Keratinocyte (primary cell): ENCODE data around the gene RASAL2. TPM values are rescaled to one million over a fixed set of nuclear protein-coding genes. Genes with fewer than 3 reads are reported as not detected.
A peak's percentile ranks its signal among the peaks of the same experiment; 100 is the strongest.

Experiments
- DNase-seq: peaks from one replicate; pipeline ENCODE4 v3.0.0-alpha.2; 2011; ENCODE audit warnings: low read depth, missing footprints, low spot score
- FAIRE-seq: peaks from 2 replicates; lab custom pipeline; 2011; peaks lifted over from hg19 to GRCh38; lab: Jason Lieb, UNC
- H2AFZ ChIP-seq: 2 replicates; pipeline ENCODE4 v1.6.0; 2012; ENCODE audit warnings: low read length, control low read depth, inconsistent platforms; ENCODE audit not compliant: control insufficient read depth
- H3K27ac ChIP-seq: 2 replicates; pipeline ENCODE4 v1.5.1; 2011; ENCODE audit warnings: low read length; ENCODE audit not compliant: control insufficient read depth, insufficient read depth
- H3K27me3 ChIP-seq: 3 replicates; pipeline ENCODE4 v1.6.0; 2011; ENCODE audit warnings: low read length; ENCODE audit not compliant: control insufficient read depth, insufficient read depth; ENCODE audit errors: extremely low read depth
- H3K36me3 ChIP-seq, 2 experiments: 2 replicates in 1 of 2; 3 replicates in 1 of 2; pipeline ENCODE4 v1.5.1; 2011; ENCODE audit warnings: low read length in 2 of 2, mild to moderate bottlenecking in 1 of 2; ENCODE audit not compliant: control insufficient read depth in 2 of 2, insufficient read depth in 2 of 2; ENCODE audit errors: extremely low read depth in 1 of 2
- H3K4me1 ChIP-seq: 3 replicates; pipeline ENCODE4 v1.5.1; 2011; ENCODE audit warnings: low read length; ENCODE audit not compliant: control insufficient read depth, insufficient read depth; ENCODE audit errors: extremely low read depth
- H3K4me2 ChIP-seq: 3 replicates; pipeline ENCODE4 v1.6.0; 2011; ENCODE audit warnings: low read depth, low read length; ENCODE audit not compliant: control insufficient read depth, insufficient read depth; ENCODE audit errors: extremely low read depth
- H3K4me3 ChIP-seq, 3 experiments: fragments of 200-600 bp in 1 of 3; sonication (generic) in 1 of 3; 2 replicates in 2 of 3; 3 replicates in 1 of 3; pipeline ENCODE4 v1.5.1; 2011 to 2016; ENCODE audit warnings: low read length in 3 of 3, mild to moderate bottlenecking in 3 of 3, control low read depth in 2 of 3, inconsistent platforms in 1 of 3, low read depth in 1 of 3, mixed read lengths in 1 of 3, mixed run types in 1 of 3, moderate library complexity in 1 of 3; ENCODE audit not compliant: control insufficient read depth in 2 of 3, insufficient read depth in 2 of 3; ENCODE audit errors: extremely low read depth in 1 of 3
- H3K79me2 ChIP-seq: 2 replicates; pipeline ENCODE4 v1.6.0; 2012; ENCODE audit warnings: low read length; ENCODE audit not compliant: control insufficient read depth, insufficient read depth
- H3K9ac ChIP-seq: 3 replicates; pipeline ENCODE4 v1.6.0; 2011; ENCODE audit warnings: low read length; ENCODE audit not compliant: control insufficient read depth, insufficient read depth; ENCODE audit errors: extremely low read depth
- H3K9me1 ChIP-seq: 3 replicates; pipeline ENCODE4 v1.6.0; 2011; ENCODE audit warnings: low read length; ENCODE audit not compliant: control insufficient read depth, insufficient read depth; ENCODE audit errors: extremely low read depth
- H3K9me3 ChIP-seq: 2 replicates; pipeline ENCODE4 v1.5.1; 2012; ENCODE audit warnings: low read depth, low read length; ENCODE audit not compliant: control insufficient read depth
- H4K20me1 ChIP-seq: 3 replicates; pipeline ENCODE4 v1.6.0; 2011; ENCODE audit warnings: low read length; ENCODE audit not compliant: control insufficient read depth, insufficient read depth; ENCODE audit errors: extremely low read depth
- EZH2 ChIP-seq: IDR thresholded peaks from one replicate; pipeline ENCODE4 v1.6.1; 2012; ENCODE audit warnings: inconsistent platforms, mild to moderate bottlenecking, low read length, moderate library complexity
- dilution Hi-C: fragments of 300-500 bp; cut with MboI; formaldehyde crosslinking; loops from one replicate; pipeline ENCODE4 v1.7.0; 2020; ENCODE audit warnings: low sequenced_read_pairs; ENCODE audit not compliant: extremely low pct_ligation_motif_present
- polyA plus RNA-seq, 5 experiments: library from polyadenylated mRNA; depleted of rRNA in 3 of 5; stranded (reverse) in 3 of 5; stranded (forward) in 1 of 5; unstranded in 1 of 5; fragments of >200 nt; gene quantifications; 1 replicate in 1 of 5; 2 replicates in 3 of 5; 3 replicates in 1 of 5; pipeline versions ENCODE4 v1.2.1 to v1.2.3, GENCODE V29; 2011 to 2012; ENCODE audit warnings: missing spikeins in 2 of 5, low read depth in 1 of 5, low replicate concordance in 1 of 5
- TF ChIP-seq, protein P1 (sequence below), 3 experiments: IDR thresholded peaks in 1 of 3; conservative IDR thresholded peaks in 1 of 3; optimal IDR thresholded peaks in 1 of 3; 2 replicates in 2 of 3; 3 replicates in 1 of 3; pipeline versions ENCODE3 to v1.5.1; 2011; ENCODE audit warnings: low read length in 3 of 3, mild to moderate bottlenecking in 3 of 3, moderate library complexity in 2 of 3, control low read depth in 1 of 3, inconsistent platforms in 1 of 3; ENCODE audit not compliant: insufficient read depth in 2 of 3; ENCODE audit errors: extremely low read depth in 1 of 3

RASAL2 gene
- polyA plus RNA-seq, 1 donor (not counting 4 experiments of a cell fraction or from before 2014, with no cell fraction given), result 27.2 TPM

DNA sequence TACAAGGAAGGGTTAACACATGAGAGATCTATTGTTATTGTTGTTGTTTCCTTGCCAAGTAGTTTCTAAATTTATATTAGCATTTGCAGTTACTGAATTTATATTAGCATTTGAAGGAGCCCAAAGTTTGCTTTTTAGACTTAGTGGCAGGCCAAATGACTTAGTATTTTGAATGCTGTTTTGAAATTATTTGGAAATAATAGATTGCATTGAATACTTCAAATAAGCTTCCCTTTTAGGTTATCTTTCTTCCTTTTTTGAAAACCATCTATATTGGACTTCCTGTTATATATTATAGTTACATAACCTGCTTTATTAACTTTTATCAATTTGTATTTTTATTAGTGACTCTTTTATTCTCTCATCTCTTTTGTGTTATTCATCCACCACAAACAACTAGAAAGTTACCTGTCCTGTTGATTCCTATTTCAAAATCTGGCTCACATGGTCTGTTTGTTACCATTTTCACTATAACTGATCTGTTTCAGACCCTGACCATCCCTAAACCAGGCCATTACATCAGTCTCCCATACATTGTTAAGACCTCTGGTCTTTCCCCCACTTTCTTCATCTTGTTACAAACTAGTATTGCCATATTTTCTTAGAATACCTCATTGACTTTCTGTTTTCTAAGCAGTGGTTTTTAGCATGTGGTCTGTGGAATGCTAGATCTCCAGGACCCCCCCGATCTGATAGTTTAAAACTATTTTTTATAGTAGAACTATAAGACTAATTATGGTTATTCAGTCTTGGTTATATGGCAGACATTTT lies 185.2 kb downstream of the RASAL2 start:
- Histone ChIP-seq H3K4me1 (peaks cover 67% of the 10 kb centered on the region), H3K79me2 (peaks cover 48% of the 10 kb centered on the region), H3K9me3 (no peaks in the 10 kb centered on the region), H3K9ac (no peak overlapping the region), H3K36me3 (peaks cover 1 to 4% of the 10 kb centered on the region in 2 experiments), H3K27me3 (no peaks in the 10 kb centered on the region), H4K20me1 (no peaks in the 10 kb centered on the region), H3K4me3 (no peak overlapping the region), H3K27ac (peak overlapping the region; percentile 57), H3K9me1 (no peaks in the 10 kb centered on the region), H2AFZ (no peak overlapping the region), H3K4me2 (peak overlapping the region; percentile 18)
- dilution Hi-C loops, result no loop called here
- no peak for TF ChIP-seq EZH2
- TF ChIP-seq, protein P1, sequence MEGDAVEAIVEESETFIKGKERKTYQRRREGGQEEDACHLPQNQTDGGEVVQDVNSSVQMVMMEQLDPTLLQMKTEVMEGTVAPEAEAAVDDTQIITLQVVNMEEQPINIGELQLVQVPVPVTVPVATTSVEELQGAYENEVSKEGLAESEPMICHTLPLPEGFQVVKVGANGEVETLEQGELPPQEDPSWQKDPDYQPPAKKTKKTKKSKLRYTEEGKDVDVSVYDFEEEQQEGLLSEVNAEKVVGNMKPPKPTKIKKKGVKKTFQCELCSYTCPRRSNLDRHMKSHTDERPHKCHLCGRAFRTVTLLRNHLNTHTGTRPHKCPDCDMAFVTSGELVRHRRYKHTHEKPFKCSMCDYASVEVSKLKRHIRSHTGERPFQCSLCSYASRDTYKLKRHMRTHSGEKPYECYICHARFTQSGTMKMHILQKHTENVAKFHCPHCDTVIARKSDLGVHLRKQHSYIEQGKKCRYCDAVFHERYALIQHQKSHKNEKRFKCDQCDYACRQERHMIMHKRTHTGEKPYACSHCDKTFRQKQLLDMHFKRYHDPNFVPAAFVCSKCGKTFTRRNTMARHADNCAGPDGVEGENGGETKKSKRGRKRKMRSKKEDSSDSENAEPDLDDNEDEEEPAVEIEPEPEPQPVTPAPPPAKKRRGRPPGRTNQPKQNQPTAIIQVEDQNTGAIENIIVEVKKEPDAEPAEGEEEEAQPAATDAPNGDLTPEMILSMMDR (optimal IDR thresholded peaks at IDR 0.05 in 1 of 3, IDR thresholded peaks at IDR 0.05 in 1 of 3, conservative IDR thresholded peaks at IDR 0.05 in 1 of 3; ENCODE audit: extremely low read depth in 1 of 3, insufficient read depth in 2 of 3, low read length in 3 of 3), result no peak
- DNase-seq (no peak), FAIRE-seq (peak; percentile 13)

GRCh38 chr1:178282949-178283367 lies 189.1 kb downstream of the RASAL2 start:
- Histone ChIP-seq H2AFZ (no peak overlapping the region), H3K9me1 (no peaks in the 10 kb centered on the region), H3K9me3 (no peaks in the 10 kb centered on the region), H4K20me1 (no peaks in the 10 kb centered on the region), H3K79me2 (peaks cover 37% of the 10 kb centered on the region), H3K27ac (no peak overlapping the region), H3K4me1 (peaks cover 35% of the 10 kb centered on the region), H3K36me3 (peaks cover 4 to 18% of the 10 kb centered on the region in 2 experiments), H3K9ac (no peak overlapping the region), H3K4me2 (no peak overlapping the region), H3K4me3 (no peak overlapping the region), H3K27me3 (no peaks in the 10 kb centered on the region)
- dilution Hi-C loops, result no loop called here
- TF ChIP-seq EZH2, result no peak
- TF ChIP-seq, protein P1 (optimal IDR thresholded peaks at IDR 0.05 in 1 of 3, IDR thresholded peaks at IDR 0.05 in 1 of 3, conservative IDR thresholded peaks at IDR 0.05 in 1 of 3; ENCODE audit: extremely low read depth in 1 of 3, insufficient read depth in 2 of 3, low read length in 3 of 3), result peak in 2 of 3 experiments; percentile 17 to 37
- FAIRE-seq, result peak; percentile 59
- no peak for DNase-seq
